Activated CD8-positive, alpha-beta T cell treated with anti-CD3 and anti-CD28 coated beads for 36 hours (primary cell): ENCODE measurements around the gene SNX15. TPM values are rescaled to one million over a fixed set of nuclear protein-coding genes. Genes with fewer than 3 reads are reported as not detected.
"Not testable (repeated sequence)": the region's sequence is repeated elsewhere in the genome, so short reads cannot be mapped to it uniquely, and the experiment has no call there.

Experiments used
- ATAC-seq: fragments of 200-7000 bp; cut with Tn5 transposase; one replicate; pipeline ENCODE4 v1.10.0; 2021; ENCODE audit warnings: mild to moderate bottlenecking, moderate library complexity
- CTCF ChIA-PET: fragments of 350-600 bp; sonication (Branson Sonifier 250); formaldehyde crosslinking; loops from one replicate; lab custom pipeline; 2021; ENCODE audit warnings: antibody characterized with exemption; lab: Charles Lee
- POLR2A ChIA-PET: fragments of 350-600 bp; sonication (Branson Sonifier 250); formaldehyde crosslinking; loops from one replicate; lab custom pipeline; 2021; ENCODE audit warnings: antibody characterized with exemption; lab: Charles Lee
- DNase-seq: peaks from one replicate; pipeline ENCODE4 v3.0.0-alpha.2; 2020
- H3K27ac Mint-ChIP-seq: one replicate; pipeline ENCODE4 v1.8.0; 2021; ENCODE audit warnings: mild to moderate bottlenecking, mixed read lengths
- H3K27me3 Mint-ChIP-seq: one replicate; pipeline ENCODE4 v1.8.0; 2021; ENCODE audit warnings: mixed read lengths
- H3K36me3 Mint-ChIP-seq: one replicate; pipeline ENCODE4 v1.8.0; 2021; ENCODE audit warnings: low read depth, mixed read lengths
- H3K4me1 Mint-ChIP-seq: one replicate; pipeline ENCODE4 v1.8.0; 2021; ENCODE audit warnings: low read depth, mixed read lengths
- H3K4me3 Mint-ChIP-seq: one replicate; pipeline ENCODE4 v1.8.0; 2021; ENCODE audit warnings: mild to moderate bottlenecking, moderate library complexity, mixed read lengths
- H3K9me3 Mint-ChIP-seq: one replicate; pipeline ENCODE4 v1.8.0; 2021; ENCODE audit warnings: mixed read lengths
- intact Hi-C: fragments of 100-400 bp; cut with micrococcal nuclease; formaldehyde crosslinking; loops from one replicate; pipeline ENCODE4 v1.10.0; 2022
- total RNA-seq, 2 experiments: library from RNA; stranded (reverse); gene quantifications; one replicate each; pipeline ENCODE4 v1.2.3, GENCODE V29; 2021
- TF ChIP-seq, protein P1 (sequence below): fragments of 200-600 bp; IDR thresholded peaks from one replicate; pipeline ENCODE4 v1.8.0; 2022; ENCODE audit warnings: antibody characterized with exemption, mild to moderate bottlenecking

SNX15 gene
- total RNA-seq, 2 experiments from 2014 or later: 4.7 to 5.7 TPM

DNA sequence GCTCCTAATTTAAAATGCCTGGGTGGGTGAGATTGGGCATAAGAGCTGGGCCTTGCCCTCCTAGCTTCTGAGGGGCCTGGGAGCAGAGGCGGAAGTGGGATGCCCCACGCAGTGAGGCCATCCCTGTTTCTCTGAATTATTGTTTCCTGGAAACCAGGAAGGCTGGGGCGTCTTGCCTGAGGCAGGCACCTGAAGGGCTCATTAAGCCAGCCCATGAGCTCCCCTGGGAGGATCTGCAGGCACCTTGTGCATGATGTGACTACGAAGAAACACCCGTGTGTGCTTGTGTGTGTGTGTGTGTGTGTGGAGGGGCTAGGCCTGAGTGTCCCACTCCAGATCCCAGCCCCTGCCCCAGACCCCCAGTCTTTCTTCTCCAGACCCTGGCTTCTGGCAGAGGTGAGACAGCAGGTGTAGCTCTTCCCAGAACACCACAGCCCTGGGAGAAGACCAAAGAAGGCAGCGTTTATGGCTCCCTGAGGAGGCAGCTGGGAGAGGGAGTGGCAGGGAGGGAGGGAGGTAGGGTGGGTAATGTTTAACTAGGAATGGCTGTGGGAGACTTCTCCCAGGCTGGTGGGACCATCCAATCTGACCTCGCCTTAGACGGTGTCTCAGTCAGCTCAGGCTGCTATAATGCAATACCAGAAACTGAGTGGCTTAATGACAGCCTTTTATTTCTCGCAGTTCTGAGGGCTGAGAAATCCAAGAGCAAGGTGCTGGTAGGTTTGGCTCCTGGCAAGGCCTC lies 28.4 kb upstream of the SNX15 start:
- peaks cover 15% of the 10 kb centered on the region for H3K4me1 Mint-ChIP-seq
- H3K4me3 Mint-ChIP-seq: peak overlapping the region; percentile 33
- intact Hi-C loops: no loop called here
- DNase-seq (peak; percentile 21), ATAC-seq (peak; percentile 54)
- CTCF ChIA-PET: interaction anchor here (0.9 kb wide), 1 partner anchor 331 kb away, joined by 4 read pairs; no protein-coding TSS in a partner anchor
- POLR2A ChIA-PET: interaction anchor here (0.6 to 1.4 kb wide), 2 partner anchors 14 to 252 kb away, joined by 3 read pairs; no protein-coding TSS in a partner anchor
- TF ChIP-seq, protein P1, sequence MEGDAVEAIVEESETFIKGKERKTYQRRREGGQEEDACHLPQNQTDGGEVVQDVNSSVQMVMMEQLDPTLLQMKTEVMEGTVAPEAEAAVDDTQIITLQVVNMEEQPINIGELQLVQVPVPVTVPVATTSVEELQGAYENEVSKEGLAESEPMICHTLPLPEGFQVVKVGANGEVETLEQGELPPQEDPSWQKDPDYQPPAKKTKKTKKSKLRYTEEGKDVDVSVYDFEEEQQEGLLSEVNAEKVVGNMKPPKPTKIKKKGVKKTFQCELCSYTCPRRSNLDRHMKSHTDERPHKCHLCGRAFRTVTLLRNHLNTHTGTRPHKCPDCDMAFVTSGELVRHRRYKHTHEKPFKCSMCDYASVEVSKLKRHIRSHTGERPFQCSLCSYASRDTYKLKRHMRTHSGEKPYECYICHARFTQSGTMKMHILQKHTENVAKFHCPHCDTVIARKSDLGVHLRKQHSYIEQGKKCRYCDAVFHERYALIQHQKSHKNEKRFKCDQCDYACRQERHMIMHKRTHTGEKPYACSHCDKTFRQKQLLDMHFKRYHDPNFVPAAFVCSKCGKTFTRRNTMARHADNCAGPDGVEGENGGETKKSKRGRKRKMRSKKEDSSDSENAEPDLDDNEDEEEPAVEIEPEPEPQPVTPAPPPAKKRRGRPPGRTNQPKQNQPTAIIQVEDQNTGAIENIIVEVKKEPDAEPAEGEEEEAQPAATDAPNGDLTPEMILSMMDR: no peak
- no peaks in the 10 kb centered on the region for H3K36me3 Mint-ChIP-seq
- H3K27me3 Mint-ChIP-seq: peaks cover 6% of the 10 kb centered on the region
- H3K27ac Mint-ChIP-seq: peak overlapping the region; percentile 81
- no peaks in the 10 kb centered on the region for H3K9me3 Mint-ChIP-seq

DNA sequence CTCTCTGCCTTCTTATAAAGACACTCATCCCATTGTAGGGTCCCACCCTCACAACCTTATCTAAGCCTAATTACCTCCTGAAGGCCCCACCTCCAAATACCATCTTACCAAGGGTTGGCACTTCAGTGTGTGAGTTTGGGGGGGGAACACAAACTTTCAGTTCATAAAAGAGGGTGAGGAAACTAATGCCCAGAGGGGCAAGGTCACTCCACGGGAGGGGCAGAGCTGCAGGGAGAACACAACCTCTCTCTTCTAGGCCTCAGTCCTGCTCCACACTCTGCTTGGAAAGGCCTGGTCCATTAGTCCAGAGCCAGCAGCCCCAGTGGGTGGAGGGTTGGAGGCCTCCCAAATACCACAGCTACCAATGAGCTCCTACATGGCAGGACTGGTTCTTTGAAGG lies 27.8 kb upstream of the SNX15 start:
- DNase-seq (no peak), ATAC-seq (no peak)
- H3K36me3 Mint-ChIP-seq: no peaks in the 10 kb centered on the region
- ChIA-PET CTCF (no interaction called here), POLR2A (interaction anchor here (0.7 kb wide), 1 partner anchor 18 kb away, joined by 3 read pairs; no protein-coding TSS in a partner anchor)
- no peaks in the 10 kb centered on the region for H3K9me3 Mint-ChIP-seq
- peaks cover 4% of the 10 kb centered on the region for H3K27me3 Mint-ChIP-seq
- H3K4me3 Mint-ChIP-seq: no peak overlapping the region
- peak overlapping the region; percentile 25 for H3K27ac Mint-ChIP-seq
- intact Hi-C loops: no loop called here
- TF ChIP-seq, protein P1: no peak
- peaks cover 15% of the 10 kb centered on the region for H3K4me1 Mint-ChIP-seq

DNA sequence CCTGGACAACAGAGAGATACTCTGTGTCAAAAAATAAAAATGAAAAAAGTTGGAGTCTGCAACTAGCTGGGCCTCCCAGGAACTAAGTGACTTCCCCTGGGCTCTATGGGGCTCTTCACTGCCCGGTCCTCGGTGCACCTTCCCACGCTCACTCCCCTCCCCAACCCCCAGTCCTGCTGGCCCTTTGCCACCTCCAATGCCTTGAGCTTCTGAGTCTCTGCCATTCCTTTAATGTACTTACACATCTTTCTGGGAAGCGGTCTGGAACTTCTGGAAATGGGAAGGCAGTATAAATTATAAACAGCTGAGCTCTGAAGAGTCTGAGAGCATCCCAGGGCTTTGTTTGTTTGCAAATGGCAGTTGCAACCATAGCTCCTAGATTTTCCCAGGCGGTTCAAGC lies 24.5 kb upstream of the SNX15 start:
- ATAC-seq (no peak), DNase-seq (no peak)
- Mint-ChIP-seq H3K4me1 (peaks cover 10% of the 10 kb centered on the region), H3K4me3 (no peak overlapping the region), H3K36me3 (no peaks in the 10 kb centered on the region), H3K9me3 (no peaks in the 10 kb centered on the region), H3K27ac (no peak overlapping the region), H3K27me3 (no peaks in the 10 kb centered on the region)
- ChIA-PET POLR2A (no interaction called here), CTCF (interaction anchor here (0.7 to 2.5 kb wide), 2 partner anchors 10 to 11 kb away, joined by 3 to 11 read pairs; partner anchors contain the start of gene ARL2)
- TF ChIP-seq, protein P1: no peak
- intact Hi-C loops: no loop called here

DNA sequence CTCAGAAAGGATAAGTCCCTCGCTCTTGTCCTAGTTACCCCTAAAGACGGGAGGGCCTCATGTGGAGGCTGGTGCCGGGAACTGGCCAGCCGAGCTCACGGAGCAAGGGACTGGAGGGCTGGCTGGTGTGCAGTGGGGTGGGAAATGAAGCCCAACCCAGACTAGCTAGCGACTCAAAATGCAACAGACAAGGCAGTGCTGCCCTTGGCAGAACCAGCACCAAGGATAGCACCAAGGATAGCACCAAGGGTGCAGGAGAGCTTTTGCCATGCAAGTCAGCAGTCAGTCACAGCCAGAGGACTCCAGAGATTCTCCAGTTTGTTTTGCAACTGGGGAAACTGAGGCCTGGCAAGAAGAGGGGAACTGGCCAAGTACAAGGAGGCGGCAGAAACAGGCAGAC lies 24.0 kb upstream of the SNX15 start:
- intact Hi-C loops: no loop called here
- Mint-ChIP-seq H3K9me3 (no peaks in the 10 kb centered on the region), H3K27ac (no peak overlapping the region), H3K4me3 (no peak overlapping the region), H3K27me3 (no peaks in the 10 kb centered on the region), H3K36me3 (no peaks in the 10 kb centered on the region), H3K4me1 (peaks cover 7% of the 10 kb centered on the region)
- ATAC-seq (no peak), DNase-seq (no peak)
- POLR2A ChIA-PET: no interaction called here
- CTCF ChIA-PET: interaction anchor here (0.7 to 2.5 kb wide), 3 partner anchors 9 to 11 kb away, joined by 3 to 11 read pairs (median 3); partner anchors contain the start of gene ARL2
- TF ChIP-seq, protein P1: no peak

DNA sequence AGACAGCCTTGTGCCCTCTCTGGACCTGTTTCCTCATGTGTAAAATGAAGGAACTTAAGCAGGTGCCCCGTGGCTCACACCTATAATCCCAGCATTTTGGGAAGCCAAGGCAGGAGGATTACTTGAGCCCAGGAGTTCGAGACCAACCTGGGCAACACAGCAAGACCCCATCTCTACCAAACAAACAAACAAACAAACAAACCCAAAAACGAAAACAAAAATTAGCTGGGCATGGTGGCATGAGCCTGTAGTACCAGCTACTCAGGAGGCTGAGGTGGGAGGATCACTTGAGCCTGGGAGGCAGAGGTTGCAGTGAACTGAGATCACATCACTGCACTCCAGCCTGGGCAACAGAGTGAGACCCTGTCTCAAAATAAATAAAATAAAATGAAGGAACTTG lies 23.3 kb upstream of the SNX15 start:
- H3K27ac Mint-ChIP-seq, H3K4me1 Mint-ChIP-seq, intact Hi-C loops, H3K9me3 Mint-ChIP-seq, H3K4me3 Mint-ChIP-seq, POLR2A ChIA-PET, H3K27me3 Mint-ChIP-seq, H3K36me3 Mint-ChIP-seq, DNase-seq, ATAC-seq: not testable (repeated sequence)
- CTCF ChIA-PET: interaction anchor here (1.4 kb wide), 1 partner anchor 11 kb away, joined by 3 read pairs; no protein-coding TSS in a partner anchor
